HK-2 (cell line): ENCODE results near the gene ZBTB9.
A peak's percentile ranks its signal among the peaks of the same experiment; 100 is the strongest.

ENCODE experiments used
- DNase-seq: peaks from one replicate; pipeline ENCODE4 v3.0.0-alpha.2; 2018; ENCODE audit not compliant: unreplicated experiment

The ZBTB9 gene

DNA sequence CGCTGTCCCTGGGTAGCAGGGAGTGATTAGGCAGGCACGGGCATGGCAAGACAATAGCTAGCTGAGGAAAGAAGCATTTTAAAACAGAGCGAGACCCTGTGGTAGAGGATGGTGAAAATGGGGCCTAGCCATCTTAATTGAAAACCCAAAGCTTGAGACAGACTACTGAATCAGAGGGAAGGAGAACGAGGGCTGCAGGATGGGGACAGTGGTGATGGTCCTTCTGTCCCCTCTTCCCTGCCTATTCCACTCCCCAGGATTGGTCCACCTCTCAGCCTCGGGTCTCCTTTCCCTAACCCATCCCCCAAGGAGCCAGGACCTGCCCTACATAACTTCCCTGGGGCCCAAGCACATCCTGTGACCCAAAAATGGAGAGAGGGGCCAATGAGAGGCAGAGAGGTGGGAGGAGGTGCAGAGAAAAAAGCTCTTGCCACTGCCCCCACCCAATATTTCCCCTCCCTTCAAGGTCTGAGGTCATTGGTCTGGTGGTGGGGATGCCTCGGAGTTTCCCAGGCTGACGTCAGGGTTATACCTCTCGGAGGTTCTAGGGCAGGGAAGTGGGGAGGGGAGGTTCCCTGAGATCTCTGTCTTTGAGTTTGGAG, 35.6 kb upstream of the ZBTB9 start:
- DNase-seq = no peak

DNA sequence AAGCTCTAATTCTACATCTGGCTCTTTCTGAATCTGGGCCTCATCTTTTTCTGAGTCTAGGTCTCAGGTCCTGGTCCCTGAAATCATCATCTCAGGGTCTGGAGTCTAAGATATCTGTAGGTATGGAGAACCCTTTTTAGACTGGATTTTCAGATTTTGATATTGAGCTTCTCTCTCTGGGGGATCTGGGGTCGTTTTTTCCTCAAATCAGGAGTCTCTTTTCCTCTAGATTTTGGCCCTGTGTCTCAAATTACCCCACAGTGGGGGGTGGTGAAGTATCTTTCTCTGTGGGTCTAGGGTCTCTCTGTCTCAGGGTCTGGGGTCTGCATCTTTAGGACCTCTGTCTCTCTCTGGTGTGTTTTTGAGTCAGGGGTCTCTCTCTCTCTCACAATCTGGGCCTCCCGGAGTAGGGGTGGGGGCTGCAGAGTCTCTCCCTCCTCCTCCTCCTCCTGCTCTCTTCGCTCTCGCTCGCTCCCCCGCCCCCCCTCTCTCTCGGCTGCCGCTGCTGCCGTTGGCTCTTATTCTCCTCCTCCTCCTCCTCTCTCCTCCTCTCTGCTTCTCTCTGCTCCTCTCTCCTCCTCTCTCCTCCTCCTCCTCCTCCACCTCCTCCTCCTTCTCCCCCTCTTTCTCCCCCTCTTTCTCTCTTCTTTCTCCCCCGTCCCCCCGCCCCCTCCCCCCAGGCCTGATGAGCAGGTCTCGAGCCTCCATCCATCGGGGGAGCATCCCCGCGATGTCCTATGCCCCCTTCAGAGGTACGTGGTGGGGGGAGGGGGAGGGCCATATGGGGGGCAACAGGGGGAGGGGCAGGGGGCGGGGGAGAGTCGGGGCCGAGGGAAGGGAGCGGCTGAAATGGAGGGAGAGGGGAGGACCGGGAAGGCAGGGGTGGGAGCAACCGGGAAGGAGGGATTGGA, 34.5 kb upstream of the ZBTB9 start, which contains the start of gene SYNGAP1:
Gene SYNGAP1 (plus strand): TSS at position 486 of the 911 bp plus-strand sequence. CDS start 200 bp downstream, at position 686.
- DNase-seq = no peak

DNA sequence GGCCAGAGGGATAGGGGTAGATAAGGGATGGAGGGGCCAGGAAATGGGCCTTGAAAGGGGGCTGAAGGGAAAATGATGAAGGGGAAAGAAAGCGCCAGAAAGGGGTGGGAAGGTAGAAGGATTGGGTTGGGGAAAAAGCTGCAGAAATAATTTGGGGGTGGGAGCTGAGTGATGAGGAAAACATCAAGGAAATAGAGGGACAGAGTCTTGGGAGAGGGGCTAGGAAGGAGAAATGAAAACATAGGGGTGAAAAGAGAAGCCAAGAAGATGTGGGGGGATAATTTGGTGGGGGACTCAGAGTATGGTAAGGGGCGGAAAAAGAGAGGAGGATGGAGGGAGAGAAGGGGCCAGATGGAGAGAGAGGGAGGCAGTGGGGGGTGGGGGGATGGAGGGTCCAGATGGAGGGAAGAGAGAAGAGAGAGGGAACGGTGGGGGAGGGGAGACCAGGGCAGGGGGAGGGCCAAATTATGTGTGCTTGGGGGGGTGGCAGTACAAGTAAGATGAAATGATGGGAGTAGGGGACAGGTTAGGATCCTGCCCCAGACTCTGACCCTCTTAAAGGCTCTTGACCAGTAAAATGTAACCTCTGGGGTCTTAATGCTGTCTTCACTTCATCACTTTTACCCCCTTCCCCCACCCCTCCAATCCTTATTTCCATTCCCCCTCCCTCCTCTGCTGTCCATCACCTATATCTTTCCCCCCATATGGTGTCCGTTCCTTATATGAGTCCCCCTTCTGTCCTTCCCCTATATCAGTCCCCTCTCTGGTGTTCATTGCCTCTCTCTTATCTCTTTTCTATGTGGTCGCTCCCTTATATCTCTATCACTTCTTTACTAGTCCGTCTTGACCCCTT, 33.7 kb upstream of the ZBTB9 start:
- no peak for DNase-seq

DNA sequence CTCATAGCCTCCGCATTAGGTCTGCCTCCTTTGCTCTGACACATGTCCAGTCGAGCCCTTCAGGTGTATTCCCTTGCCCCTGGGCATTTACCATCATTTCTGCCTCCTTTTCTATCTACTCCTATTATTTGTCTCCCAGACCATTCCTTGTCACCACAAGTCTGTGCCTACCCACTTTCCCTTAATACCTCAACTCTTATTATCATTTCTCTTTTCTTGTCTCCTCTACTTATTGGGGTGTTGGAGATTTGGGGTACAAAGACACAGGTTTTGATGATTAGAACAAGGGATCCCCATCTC, 33.1 kb upstream of the ZBTB9 start:
- DNase-seq = no peak

DNA sequence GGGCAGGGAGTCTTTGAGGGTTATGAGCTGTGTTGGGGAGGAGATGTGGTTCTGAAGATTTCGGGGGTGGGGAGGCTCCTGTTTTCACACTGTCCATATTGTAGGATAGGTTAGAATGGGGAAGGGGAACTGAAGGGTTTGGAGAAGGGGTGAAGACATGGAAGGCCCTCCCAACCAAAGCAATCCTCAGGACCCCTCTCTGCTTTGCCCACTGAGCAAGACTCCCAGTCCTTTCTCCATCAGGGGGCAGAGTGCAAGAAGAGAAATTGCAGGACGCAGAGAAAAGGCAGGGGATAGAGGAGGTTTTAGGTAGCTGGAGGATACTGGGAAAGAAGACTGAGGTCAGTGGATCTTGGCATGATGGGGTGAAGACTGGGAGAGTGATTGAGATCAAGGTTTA, 30.6 kb upstream of the ZBTB9 start:
- no peak for DNase-seq

DNA sequence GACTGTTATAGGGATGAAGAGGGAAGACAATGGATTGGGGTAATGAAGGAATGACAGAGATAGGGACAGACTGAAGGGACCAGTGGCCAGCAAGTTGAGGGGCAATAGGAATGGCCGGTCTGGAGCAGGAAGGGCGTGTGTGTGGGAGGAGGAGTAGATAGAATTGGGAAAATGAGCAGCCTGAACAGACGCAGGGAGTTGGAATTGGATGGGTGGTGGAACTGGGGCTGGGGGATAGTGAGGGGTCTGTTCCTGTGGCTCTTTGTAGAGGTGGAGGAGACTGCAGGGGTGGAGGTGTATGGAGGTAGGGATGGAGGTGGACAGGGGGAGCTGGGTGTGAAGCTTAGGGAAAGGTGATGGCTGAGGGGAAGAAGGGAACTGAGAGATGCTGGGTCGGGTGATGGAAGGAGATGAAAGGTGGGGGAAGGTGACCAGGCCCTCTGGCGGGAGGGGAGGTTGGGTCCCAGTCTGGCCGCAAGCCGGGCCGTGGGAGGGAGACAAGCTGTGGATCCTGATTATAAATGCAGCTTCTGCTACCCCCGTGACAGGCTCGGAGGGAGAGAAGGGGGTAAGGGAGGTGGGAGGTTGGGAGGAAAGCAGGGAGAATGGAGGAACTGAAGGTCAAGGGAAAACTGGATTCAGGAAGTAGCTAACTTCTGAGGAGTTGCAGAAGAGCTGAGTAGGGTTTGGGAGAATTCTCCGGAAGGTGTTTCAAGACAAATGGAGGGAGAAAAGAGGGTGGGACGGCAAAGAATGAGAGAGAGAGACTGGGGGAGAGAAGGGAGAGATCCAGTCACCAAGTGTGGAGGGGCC, 29.3 kb upstream of the ZBTB9 start:
- DNase-seq = no peak

DNA sequence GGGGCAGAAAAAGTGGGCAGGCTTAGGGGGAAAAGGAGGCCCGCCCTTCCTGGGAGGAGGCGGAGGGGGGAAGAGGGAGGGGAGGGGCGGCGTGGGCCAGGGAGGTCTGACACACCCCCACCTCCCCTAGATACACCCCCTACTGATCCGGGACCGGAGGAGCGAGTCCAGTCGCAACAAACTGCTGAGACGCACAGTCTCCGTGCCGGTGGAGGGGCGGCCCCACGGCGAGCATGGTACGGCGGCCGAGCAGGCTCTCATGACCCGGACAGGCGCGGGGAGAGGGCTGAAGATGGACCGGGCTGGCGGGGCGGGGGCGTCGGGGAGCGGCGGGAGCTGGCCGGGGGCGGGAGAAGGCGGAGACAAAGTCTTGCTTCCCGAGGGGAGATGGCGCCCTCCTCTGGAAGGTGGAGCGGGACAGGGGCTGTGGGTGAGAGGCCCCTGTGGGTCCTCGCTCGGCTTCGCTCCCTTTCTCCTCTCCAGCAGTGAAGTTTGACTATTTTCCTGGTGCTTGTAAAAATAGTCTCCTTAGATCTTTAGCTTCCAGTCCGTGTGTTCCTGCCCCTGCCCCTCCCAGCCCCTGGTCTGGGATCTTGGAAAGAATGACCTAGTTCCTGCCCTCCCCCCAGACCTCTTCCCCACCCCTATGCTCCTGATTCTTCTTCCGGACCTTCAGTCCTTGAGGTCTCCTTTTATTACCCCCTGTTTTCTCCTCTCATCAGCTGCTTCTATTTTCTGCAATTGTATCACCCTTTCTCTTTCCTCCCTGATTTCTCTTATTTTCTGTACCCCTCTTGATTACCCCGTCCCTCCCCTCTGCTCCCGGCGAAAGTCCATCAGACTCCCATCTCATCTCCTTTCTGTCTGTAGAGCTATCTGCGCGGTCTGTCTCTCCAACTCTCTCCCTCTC, 28.5 kb upstream of the ZBTB9 start:
- peak; percentile 85 for DNase-seq

DNA sequence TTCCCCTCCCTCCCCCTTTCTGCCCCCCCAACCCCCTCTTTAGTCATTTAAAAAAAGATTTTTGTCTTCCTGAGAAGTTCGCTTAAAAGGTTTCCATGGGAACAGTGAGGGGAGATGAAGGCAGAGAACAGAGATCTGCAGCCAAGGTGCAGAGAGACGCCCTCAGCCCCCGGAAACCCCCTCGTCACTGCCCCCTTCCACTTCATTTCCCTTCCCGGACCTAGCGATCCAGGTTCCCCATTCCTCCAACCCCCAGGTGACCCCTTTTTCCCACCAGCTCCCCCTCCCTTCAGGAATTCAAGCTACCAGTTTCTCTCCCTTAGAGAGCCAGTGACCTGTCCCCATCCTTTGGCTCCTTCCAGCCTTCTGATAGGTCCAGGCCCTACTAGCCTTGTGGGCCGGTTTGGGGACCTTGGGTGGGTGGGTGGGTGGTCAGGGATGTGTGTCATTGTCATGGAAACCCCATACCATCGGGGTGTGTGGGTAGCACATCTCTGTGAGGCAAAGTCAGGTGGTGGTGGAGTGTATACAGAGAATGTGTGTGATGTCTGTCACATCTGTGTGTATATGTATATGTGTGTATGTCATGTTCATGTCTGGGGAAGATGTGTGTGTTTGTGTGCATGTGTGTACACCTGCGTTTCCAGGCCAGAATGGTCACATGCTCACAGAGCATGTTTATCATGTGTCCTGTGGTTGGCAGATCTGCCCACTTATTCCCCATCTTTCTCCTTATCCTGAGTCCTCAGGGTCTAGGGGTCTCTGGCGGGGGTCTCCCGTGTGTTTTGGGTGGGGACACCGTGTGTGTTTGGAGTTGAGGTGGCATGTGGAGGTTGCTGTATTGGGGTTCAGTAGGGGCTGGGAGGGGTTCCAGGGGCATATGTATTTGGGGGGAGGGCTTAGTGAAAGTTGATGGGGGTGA, 27.5 kb upstream of the ZBTB9 start:
- no peak for DNase-seq

DNA sequence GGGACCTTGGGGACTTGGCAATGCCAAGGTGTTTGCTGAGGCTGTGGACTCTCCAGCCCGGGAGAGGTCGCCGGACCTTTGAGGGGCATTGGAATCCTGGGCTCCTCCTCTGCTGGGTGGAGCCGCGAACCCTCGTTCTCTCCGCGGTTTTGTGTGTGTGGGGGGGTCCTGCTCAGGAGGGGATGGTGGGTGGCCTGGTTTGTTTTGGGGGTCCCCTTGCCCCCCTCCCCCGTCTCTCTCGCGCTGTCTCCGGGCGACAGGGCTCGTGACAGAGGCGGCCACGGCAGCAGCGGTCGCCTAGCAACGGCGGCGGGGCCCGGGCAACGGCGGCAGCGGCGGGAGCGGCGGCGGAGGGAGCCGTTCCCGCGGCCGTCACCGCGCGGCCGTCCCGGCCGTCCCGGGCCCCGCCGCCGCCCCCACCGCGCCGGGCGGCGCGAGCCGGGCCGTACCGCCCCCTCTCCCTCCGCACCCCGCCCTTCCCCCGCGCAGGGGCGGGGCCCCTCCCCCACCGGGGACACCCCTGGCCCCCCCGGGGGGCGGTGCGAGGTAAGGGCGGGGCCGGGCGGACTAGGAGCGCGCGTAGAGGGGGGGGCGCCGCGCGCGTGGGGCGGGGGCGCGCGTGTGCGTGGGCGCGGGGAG, 26.7 kb upstream of the ZBTB9 start:
- DNase-seq = no peak

DNA sequence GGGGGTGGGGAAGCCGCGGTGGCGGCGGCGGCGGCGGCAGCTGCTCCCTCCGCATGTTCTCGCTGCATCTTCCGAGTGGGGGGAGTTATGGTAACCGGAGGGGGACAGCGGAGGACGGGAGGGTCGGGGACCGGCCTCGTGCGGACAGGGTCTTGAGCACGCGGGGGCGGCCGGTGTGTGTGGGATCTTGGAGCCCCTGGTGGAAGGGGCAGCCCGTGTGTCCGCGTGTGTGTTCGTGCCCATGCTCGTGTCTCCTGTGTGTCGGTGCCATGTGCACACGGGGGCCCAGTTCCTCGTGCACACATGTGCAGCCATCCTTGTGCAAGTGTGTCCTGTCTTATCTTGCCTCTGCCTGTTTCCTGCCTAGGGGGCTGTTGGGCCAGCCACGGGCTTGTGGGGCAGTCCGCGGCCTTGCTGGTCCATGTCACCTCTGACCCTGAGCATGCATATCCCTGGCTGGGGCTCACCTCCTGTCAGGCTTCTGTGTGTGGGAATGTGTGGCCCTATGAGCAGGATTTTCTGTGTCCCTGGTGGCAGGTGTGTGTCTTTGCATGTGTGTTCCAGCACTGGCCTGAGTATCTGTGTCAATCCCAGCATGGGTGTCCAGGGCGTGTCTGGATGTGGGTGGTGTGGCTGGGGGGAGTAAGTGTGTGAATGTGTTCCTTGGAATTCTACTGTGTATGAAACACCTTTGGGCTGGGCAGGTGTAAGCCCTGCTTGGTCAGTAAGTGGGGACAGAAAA, 26.0 kb upstream of the ZBTB9 start:
- no peak for DNase-seq

DNA sequence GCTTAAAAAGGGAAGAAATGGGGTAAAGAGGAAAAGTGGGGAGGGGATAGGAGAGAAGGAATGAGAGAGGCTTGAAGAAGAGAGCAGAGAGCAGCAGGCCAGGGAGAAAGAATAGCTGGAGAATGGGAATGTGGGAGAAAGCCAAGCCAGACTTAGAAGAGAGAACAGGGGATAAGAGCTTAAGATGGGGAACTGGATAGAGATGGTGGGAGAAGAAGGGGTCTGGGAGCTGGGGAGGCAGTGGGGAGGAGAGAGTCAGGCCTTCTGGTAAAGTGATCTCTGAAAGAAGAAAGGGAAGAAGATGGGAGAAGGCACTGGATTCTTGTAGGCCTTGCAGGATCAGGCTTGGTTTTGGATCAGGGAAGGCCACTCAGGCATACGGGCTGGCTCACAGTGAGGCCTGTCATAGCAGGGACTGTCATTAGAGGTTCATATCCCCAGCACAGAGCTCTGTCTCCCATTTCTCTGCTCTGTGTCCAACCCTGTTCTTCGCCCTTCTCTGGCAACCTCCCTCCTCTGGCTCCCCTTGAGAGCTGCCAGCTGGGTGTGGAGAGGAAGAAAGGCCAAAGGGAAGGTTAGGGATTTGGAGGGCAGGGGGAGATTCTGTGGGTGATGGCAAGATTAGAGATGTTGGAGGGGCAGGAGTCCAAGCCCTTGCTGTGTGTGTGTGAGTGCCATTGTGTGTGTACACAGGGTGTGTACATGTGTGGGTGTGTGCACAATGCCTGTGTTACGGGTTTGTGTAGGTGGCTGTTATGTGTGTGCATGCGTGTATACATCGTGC, 25.2 kb upstream of the ZBTB9 start:
- DNase-seq = no peak

DNA sequence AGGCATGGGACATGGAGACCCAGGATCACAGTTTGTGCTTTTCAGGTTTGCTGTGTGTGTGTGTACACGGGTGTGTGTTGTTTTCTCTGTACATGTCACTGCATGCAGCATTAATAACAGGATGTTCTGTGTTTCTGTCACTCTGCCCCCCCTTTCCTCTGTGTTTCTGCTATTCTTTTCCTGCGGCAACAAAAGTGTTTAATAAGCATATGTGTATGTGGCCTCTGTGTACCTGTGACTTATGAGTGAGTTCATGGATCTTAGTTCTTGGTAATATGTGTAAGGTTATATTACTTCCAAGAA, 24.7 kb upstream of the ZBTB9 start:
- no peak for DNase-seq

DNA sequence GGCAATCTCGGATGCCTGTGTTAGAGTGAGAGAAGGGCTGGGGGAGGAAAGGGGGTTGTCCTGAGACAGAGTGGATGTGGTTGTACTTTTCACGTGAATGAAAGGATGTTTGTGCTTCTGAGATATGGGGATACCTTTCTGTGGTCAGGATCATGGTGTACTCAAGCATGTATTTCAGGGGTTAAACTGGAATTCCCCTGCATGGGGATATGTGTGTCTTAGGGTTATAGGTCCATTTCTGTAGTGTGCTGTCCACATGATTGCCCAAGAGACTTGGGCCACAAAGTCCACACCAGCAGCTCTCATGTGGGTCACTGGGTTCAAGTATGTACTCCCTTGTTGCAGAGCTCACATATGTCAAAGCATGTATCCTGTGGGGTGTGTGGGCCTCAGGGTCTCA, 24.0 kb upstream of the ZBTB9 start:
- DNase-seq = no peak

DNA sequence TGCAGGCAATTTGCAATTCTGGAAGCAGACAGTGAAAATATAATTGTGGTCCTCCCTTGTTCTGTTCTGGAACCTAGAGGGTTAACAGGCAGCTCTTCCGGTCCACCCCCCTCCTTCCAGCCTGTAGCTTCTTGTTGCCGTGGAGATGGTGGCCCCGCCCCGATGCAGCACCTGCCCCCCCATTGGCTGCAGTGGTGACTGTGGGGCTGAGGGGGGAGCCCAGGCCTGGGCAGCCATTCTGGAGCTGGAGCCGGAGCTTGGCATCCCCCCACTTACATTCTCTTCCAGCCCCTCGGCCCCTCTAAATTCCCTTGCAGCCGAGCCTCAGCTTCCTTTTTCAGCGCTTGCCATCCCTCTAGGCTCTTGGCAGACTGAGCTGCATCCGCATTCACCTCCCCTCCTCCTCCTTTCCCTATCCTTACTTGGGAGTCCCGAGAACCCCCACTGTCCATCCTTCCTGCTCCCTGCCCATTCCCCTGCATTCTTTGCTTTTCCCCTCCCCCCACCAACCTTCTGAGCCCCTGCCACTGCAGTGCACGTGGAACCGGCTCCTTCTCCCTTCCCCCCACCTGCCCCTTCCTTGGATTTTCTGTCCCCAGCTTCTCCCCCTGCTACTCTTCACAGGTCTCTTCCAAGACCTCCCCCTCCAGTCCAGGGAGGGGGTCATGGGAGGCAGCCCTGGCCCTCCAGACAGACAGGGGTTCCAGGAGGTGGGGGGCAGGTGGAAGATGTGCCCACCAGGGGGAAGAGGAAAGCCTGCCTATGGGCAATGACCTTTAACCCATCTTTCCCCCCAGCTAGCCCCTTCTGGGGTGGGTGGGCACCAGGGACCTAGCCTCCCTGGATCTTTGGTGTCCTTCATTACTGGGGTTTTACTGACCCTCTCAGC, 23.1 kb upstream of the ZBTB9 start:
- no peak for DNase-seq

DNA sequence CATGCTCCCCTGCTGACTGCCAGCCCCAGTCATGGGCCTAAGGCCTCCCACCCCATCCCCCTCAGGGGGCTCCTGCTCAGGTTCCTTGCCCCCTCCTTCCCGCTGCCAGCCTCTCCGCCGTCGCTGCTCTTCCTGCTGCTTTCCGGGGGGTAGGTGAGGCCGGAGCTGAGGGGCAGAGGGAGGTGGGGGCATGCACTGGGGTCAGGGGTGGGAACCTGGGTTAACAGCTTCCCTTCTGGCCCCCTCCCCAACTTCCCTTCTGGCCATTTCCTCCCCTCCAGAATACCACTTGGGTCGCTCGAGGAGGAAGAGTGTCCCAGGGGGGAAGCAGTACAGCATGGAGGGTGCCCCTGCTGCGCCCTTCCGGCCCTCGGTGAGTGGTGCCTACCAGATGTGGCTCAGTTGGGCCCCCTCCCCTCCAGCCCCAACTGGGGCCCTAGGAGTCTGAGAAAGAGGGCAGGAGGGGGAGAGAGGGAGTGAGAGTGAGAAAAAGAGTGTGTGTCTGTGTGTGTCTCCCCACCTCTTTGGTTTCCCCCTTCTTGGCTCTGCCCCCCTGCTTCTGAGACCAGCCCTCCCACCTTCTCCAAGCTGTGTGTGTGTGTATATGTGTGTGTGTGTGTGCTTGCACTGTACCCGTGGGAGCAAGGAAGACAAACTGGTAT, 22.4 kb upstream of the ZBTB9 start:
- DNase-seq = no peak

DNA sequence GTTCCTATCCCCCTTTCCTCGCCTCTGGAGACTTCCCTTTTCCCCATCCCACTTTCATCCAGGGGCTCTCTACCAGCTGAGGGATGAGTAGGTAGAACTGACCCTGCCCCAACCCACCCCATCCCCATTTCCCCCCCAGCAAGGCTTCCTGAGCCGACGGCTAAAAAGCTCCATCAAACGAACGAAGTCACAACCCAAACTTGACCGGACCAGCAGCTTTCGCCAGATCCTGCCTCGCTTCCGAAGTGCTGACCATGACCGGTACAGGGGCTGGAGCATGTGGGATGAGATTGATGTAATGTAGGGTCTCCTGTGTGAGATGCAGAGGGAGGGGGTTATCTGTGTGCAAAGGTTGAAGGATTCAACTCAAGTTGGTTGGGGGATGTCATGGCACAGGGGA, 21.8 kb upstream of the ZBTB9 start:
- no peak for DNase-seq
